SK-N-SH (cell line): Measurements from ENCODE around the gene UBD. TPM values are rescaled to one million over a fixed set of nuclear protein-coding genes. Genes with fewer than 3 reads are reported as not detected.

ENCODE experiments used
- CTCF ChIA-PET: fragments of 300-600, 350-600 bp; formaldehyde crosslinking; extraction: SDS; loops from one replicate; lab custom pipeline; 2021; lab: Yijun Ruan, JAX
- POLR2A ChIA-PET: fragments of 350-600 bp; sonication (Branson Sonifier 250); formaldehyde crosslinking; extraction: SDS; loops from one replicate; lab custom pipeline; 2020; ENCODE audit warnings: antibody characterized with exemption, inconsistent platforms; lab: Yijun Ruan, JAX
- DNase-seq: peaks from one replicate; pipeline ENCODE4 v3.0.0; 2012
- H2AFZ ChIP-seq: fragments of 200-600 bp; sonication (generic); 2 replicates; pipeline ENCODE4 v1.8.1; 2016; ENCODE audit warnings: antibody characterized with exemption, mild to moderate bottlenecking, low read depth
- H3F3A ChIP-seq: fragments of 200-600 bp; sonication (generic); replicated peaks from 2 replicates; pipeline ENCODE3; 2016; ENCODE audit warnings: antibody characterized with exemption, mild to moderate bottlenecking; ENCODE audit not compliant: insufficient read depth
- H3K27ac ChIP-seq, 2 experiments: fragments of 200-500 bp in 1 of 2; fragments of 200-600 bp in 1 of 2; sonication (Bioruptor generic) in 1 of 2; sonication (generic), shearing (Covaris generic) in 1 of 2; 2 replicates each; pipeline versions ENCODE4 v1.5.1 to v1.6.1; 2014 to 2016; ENCODE audit warnings: low read depth in 2 of 2, inconsistent platforms in 1 of 2, low read length in 1 of 2, mild to moderate bottlenecking in 1 of 2, mixed read lengths in 1 of 2
- H3K27me3 ChIP-seq: fragments of 200-600 bp; sonication (generic), shearing (Covaris generic); 2 replicates; pipeline ENCODE4 v1.6.1; 2016; ENCODE audit warnings: mixed run types; ENCODE audit not compliant: insufficient read depth
- H3K36me3 ChIP-seq, 2 experiments: fragments of 200-500 bp in 1 of 2; fragments of 200-600 bp in 1 of 2; sonication (Bioruptor generic) in 1 of 2; sonication (generic) in 1 of 2; replicated peaks in 1 of 2; 2 replicates each; pipeline versions ENCODE3 to v1.5.1; 2014 to 2016; ENCODE audit warnings: low read length in 1 of 2, mild to moderate bottlenecking in 1 of 2; ENCODE audit not compliant: insufficient read depth in 2 of 2, control insufficient read depth in 1 of 2
- H3K4me1 ChIP-seq, 2 experiments: fragments of 200-500 bp in 1 of 2; fragments of 200-600 bp in 1 of 2; sonication (Bioruptor generic) in 1 of 2; sonication (generic), shearing (Covaris generic) in 1 of 2; 2 replicates each; pipeline versions ENCODE4 v1.5.1 to v1.6.1; 2014 to 2016; ENCODE audit warnings: low read depth in 1 of 2, low read length in 1 of 2, mixed run types in 1 of 2; ENCODE audit not compliant: insufficient read depth in 2 of 2, control insufficient read depth in 1 of 2
- H3K4me2 ChIP-seq: fragments of 200-600 bp; sonication (generic), shearing (Covaris generic); 2 replicates; pipeline ENCODE4 v1.6.1; 2017; ENCODE audit warnings: mixed run types
- H3K4me3 ChIP-seq, 2 experiments: fragments of 200-500 bp in 1 of 2; fragments of 200-600 bp in 1 of 2; sonication (Bioruptor generic) in 1 of 2; sonication (generic), shearing (Covaris generic) in 1 of 2; 2 replicates each; pipeline versions ENCODE4 v1.5.1 to v1.8.1; 2014 to 2016; ENCODE audit warnings: low read depth in 2 of 2, inconsistent platforms in 1 of 2, low read length in 1 of 2, mild to moderate bottlenecking in 1 of 2, mixed read lengths in 1 of 2, moderate library complexity in 1 of 2
- H3K79me2 ChIP-seq: fragments of 200-600 bp; sonication (generic); 2 replicates; pipeline ENCODE4 v1.8.1; 2017; ENCODE audit warnings: mild to moderate bottlenecking; ENCODE audit not compliant: insufficient read depth
- H3K9ac ChIP-seq: fragments of 200-600 bp; sonication (generic); 2 replicates; pipeline ENCODE4 v1.6.1; 2017; ENCODE audit warnings: mixed run types
- H3K9me2 ChIP-seq: fragments of 200-600 bp; sonication (generic); 2 replicates; pipeline ENCODE4 v1.6.1; 2017; ENCODE audit warnings: mixed run types
- H3K9me3 ChIP-seq: fragments of 200-600 bp; sonication (generic); 2 replicates; pipeline ENCODE4 v1.6.1; 2017; ENCODE audit warnings: mixed run types, mild to moderate bottlenecking, moderate library complexity
- H4K20me1 ChIP-seq: fragments of 200-600 bp; sonication (generic); 2 replicates; pipeline ENCODE4 v1.6.1; 2017; ENCODE audit warnings: mild to moderate bottlenecking, mixed run types; ENCODE audit not compliant: insufficient read depth
- CHD2 ChIP-seq: fragments of 150-350 bp; IDR thresholded peaks from 2 replicates; pipeline ENCODE4 v1.6.1; 2018; ENCODE audit warnings: low read length; ENCODE audit not compliant: partially characterized antibody
- GABPA ChIP-seq: IDR thresholded peaks from 2 replicates; pipeline ENCODE4 v1.4.0; 2012; ENCODE audit warnings: low read depth, mild to moderate bottlenecking
- NFIC ChIP-seq: IDR thresholded peaks from 2 replicates; pipeline ENCODE4 v1.4.0; 2012; ENCODE audit warnings: borderline replicate concordance
- TCF12 ChIP-seq: IDR thresholded peaks from 2 replicates; pipeline ENCODE4 v1.4.0; 2012
- TEAD4 ChIP-seq: IDR thresholded peaks from 2 replicates; pipeline ENCODE4 v1.4.0; 2012; ENCODE audit warnings: mild to moderate bottlenecking, borderline replicate concordance; ENCODE audit not compliant: insufficient read depth
- WGBS: methylation state at CpG from one replicate; pipeline ENCODE4 v1.1.6; 2017; ENCODE audit warnings: low lambda C conversion rate; 5-methylcytosine and 5-hydroxymethylcytosine counted together
- polyA plus RNA-seq, 3 experiments: library from polyadenylated mRNA; depleted of rRNA; stranded (reverse); fragments of >200 nt; gene quantifications; 2 replicates each; pipeline ENCODE4 v1.2.3, GENCODE V29; 2012
- TF ChIP-seq, protein P1 (sequence below): IDR thresholded peaks from 2 replicates; pipeline ENCODE4 v1.4.0; 2012; ENCODE audit warnings: low read depth
- TF ChIP-seq, protein P2 (sequence below): IDR thresholded peaks from 2 replicates; pipeline ENCODE4; 2012
- TF ChIP-seq, protein P3 (sequence below): fragments of 200-600 bp; sonication (generic); IDR thresholded peaks from 2 replicates; pipeline ENCODE4 v1.6.1; 2017; ENCODE audit warnings: antibody characterized with exemption, mild to moderate bottlenecking, moderate library complexity

The UBD gene
- polyA plus RNA-seq, 1 of the 3 experiments (the other 2 are of a cell fraction) = not detected

DNA sequence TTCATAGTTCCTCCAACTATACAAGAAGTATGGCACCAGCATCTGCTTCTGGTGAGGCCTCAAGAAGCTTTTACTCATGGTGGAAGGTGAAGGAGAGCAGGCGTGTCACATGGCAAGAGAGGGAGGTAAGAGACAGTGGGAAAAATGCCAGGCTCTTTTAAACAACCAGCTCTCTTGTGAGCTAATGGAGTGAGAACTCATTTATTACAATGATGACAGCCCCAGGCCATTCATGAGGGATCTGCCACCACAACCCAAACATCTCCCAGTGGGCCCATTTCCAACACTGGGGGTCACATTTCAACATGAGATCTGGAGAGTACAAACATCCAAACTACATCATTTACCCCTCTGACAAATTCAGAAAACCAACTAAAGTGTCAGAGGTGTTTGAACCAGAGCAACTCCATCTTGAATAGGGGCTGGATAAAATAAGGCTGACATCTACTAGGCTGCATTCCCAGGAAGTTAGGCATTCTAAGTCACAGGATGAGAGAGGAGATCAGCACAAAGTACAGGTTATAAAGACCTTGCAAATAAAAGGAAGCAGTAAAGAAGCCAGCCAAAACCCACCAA lies 2.2 kb upstream of the UBD start:
- 5% methylated on average over 1 of the region's 1 CpG for WGBS
- no peak for DNase-seq
- Histone ChIP-seq H4K20me1 (no peaks in the 10 kb centered on the region), H3K9me2 (no peaks in the 10 kb centered on the region), H2AFZ (no peak overlapping the region), H3K9ac (no peak overlapping the region), H3F3A (no peaks in the 10 kb centered on the region), H3K79me2 (no peaks in the 10 kb centered on the region), H3K4me3 (no peak overlapping the region)
- POLR2A ChIA-PET = no interaction called here
- TF ChIP-seq TEAD4 = no peak
- TF ChIP-seq NFIC = no peak
- no peak for TF ChIP-seq CHD2
- TF ChIP-seq, protein P1, sequence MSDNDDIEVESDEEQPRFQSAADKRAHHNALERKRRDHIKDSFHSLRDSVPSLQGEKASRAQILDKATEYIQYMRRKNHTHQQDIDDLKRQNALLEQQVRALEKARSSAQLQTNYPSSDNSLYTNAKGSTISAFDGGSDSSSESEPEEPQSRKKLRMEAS = no peak
- TF ChIP-seq, all 33 proteins: peak for 0
- H3K9me3 ChIP-seq = no peaks in the 10 kb centered on the region
- CTCF ChIA-PET = interaction anchor here (1.1 kb wide), 1 partner anchor 27 kb away, joined by 3 read pairs; no protein-coding TSS in a partner anchor
- no peak overlapping the region for H3K4me2 ChIP-seq
- H3K27me3 ChIP-seq = peaks cover 44% of the 10 kb centered on the region; the same call in 1 of the 2 replicates
- H3K27ac ChIP-seq = no peak overlapping the region
- H3K4me1 ChIP-seq = no peaks in the 10 kb centered on the region
- no peaks in the 10 kb centered on the region for H3K36me3 ChIP-seq

DNA sequence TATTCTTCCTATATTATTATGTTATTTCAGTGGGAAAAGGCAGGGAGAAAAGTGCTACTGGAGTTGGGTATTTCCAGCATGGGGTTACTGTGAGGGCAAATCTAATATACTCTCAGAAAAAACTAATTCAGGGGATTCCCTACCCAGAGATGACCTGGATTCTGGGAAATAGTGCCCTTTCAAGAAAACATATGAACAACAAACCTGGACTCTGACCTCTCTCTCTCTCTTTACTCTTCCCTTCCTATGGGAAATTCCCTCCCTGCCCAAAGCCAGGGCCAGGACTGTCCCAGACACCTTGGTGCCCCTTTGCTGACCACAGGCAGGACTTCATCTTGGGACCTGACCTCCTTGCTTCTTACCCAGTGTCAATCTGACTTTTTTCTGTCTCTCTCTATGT lies 1.6 kb upstream of the UBD start:
- no peaks in the 10 kb centered on the region for H3F3A ChIP-seq
- no peak overlapping the region for H3K4me3 ChIP-seq
- H3K79me2 ChIP-seq = no peaks in the 10 kb centered on the region
- no peak overlapping the region for H3K27ac ChIP-seq
- H2AFZ ChIP-seq = no peak overlapping the region
- ChIA-PET POLR2A (no interaction called here), CTCF (interaction anchor here (1.1 kb wide), 1 partner anchor 28 kb away, joined by 3 read pairs; no protein-coding TSS in a partner anchor)
- H3K4me2 ChIP-seq = no peak overlapping the region
- H3K9me3 ChIP-seq = no peaks in the 10 kb centered on the region
- no peak overlapping the region for H3K9ac ChIP-seq
- H3K36me3 ChIP-seq = no peaks in the 10 kb centered on the region
- no peaks in the 10 kb centered on the region for H3K4me1 ChIP-seq
- no peaks in the 10 kb centered on the region for H4K20me1 ChIP-seq
- no peak for TF ChIP-seq GABPA
- TF ChIP-seq, protein P2, sequence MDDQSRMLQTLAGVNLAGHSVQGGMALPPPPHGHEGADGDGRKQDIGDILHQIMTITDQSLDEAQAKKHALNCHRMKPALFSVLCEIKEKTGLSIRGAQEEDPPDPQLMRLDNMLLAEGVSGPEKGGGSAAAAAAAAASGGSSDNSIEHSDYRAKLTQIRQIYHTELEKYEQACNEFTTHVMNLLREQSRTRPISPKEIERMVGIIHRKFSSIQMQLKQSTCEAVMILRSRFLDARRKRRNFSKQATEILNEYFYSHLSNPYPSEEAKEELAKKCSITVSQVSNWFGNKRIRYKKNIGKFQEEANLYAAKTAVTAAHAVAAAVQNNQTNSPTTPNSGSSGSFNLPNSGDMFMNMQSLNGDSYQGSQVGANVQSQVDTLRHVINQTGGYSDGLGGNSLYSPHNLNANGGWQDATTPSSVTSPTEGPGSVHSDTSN = no peak
- TF ChIP-seq TCF12 = no peak
- TF ChIP-seq, protein P3, sequence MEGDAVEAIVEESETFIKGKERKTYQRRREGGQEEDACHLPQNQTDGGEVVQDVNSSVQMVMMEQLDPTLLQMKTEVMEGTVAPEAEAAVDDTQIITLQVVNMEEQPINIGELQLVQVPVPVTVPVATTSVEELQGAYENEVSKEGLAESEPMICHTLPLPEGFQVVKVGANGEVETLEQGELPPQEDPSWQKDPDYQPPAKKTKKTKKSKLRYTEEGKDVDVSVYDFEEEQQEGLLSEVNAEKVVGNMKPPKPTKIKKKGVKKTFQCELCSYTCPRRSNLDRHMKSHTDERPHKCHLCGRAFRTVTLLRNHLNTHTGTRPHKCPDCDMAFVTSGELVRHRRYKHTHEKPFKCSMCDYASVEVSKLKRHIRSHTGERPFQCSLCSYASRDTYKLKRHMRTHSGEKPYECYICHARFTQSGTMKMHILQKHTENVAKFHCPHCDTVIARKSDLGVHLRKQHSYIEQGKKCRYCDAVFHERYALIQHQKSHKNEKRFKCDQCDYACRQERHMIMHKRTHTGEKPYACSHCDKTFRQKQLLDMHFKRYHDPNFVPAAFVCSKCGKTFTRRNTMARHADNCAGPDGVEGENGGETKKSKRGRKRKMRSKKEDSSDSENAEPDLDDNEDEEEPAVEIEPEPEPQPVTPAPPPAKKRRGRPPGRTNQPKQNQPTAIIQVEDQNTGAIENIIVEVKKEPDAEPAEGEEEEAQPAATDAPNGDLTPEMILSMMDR = no peak
- DNase-seq = no peak
- H3K9me2 ChIP-seq = no peaks in the 10 kb centered on the region
- H3K27me3 ChIP-seq = peaks cover 45% of the 10 kb centered on the region; the same call in 1 of the 2 replicates
